Psoas muscle (tissue), 8 donors: Measurements from ENCODE around the gene MB21D2. TPM values are rescaled to one million over a fixed set of nuclear protein-coding genes. Genes with fewer than 3 reads are reported as not detected.

Source experiments
- ATAC-seq, 4 donors: fragments of 200-7000 bp; cut with Tn5 transposase; one replicate each; pipeline ENCODE4 v1.9.1; 2020; ENCODE audit warnings: moderate library complexity in 3 of 4, mild to moderate bottlenecking in 2 of 4
- DNase-seq, 2 donors: peaks; one replicate each; pipeline ENCODE4 v3.0.0-alpha.2; 2020
- H3K27ac ChIP-seq: fragments of 200-600 bp; one replicate; pipeline ENCODE4 v1.8.0; 2022
- H3K27me3 ChIP-seq, 3 donors: fragments of 200-600 bp in 1 of 3; one replicate each; pipeline versions ENCODE4 v1.6.1 to v1.8.0; 2013 to 2022; ENCODE audit warnings: low read length in 2 of 3, mild to moderate bottlenecking in 2 of 3, moderate library complexity in 1 of 3; ENCODE audit not compliant: insufficient read depth in 3 of 3
- H3K36me3 ChIP-seq, 2 donors: fragments of 200-600 bp in 1 of 2; one replicate each; pipeline versions ENCODE4 v1.6.1 to v1.8.0; 2013 to 2022; ENCODE audit warnings: low read depth in 1 of 2, mild to moderate bottlenecking in 1 of 2, moderate library complexity in 1 of 2; ENCODE audit not compliant: insufficient read depth in 1 of 2
- H3K4me1 ChIP-seq: fragments of 200-600 bp; one replicate; pipeline ENCODE4 v1.8.0; 2022
- H3K4me3 ChIP-seq: fragments of 200-600 bp; one replicate; pipeline ENCODE4 v1.8.0; 2022; ENCODE audit warnings: mild to moderate bottlenecking
- H3K9me3 ChIP-seq: fragments of 200-600 bp; one replicate; pipeline ENCODE4 v1.8.0; 2022
- CTCF ChIP-seq: fragments of 200-600 bp; IDR thresholded peaks from one replicate; pipeline ENCODE4 v1.8.0; 2022; ENCODE audit warnings: antibody characterized with exemption
- WGBS, 3 donors: extraction: QIAGEN DNeasy Blood & Tissue Kit; methylation state at CpG; one replicate each; pipeline versions ENCODE4 v1.1.6 to v1.1.7; 2013; 5-methylcytosine and 5-hydroxymethylcytosine counted together
- intact Hi-C, 2 donors: fragments of 100-400 bp; cut with DNase I; formaldehyde crosslinking; loops; one replicate each; pipeline versions ENCODE4 v1.11.0 to v1.14.2; 2022
- polyA plus RNA-seq, 3 donors: library from polyadenylated mRNA; stranded (reverse); fragments of 200-250 nt; gene quantifications; one replicate each; pipeline ENCODE4 v1.2.3, GENCODE V29; 2013
- total RNA-seq, 4 donors: library from RNA; stranded (reverse); fragmentation: NEBNext Ultra II Directional in 2 of 4; extraction: Animal tissue kit (Norgen Biotek cat#: 25700) in 2 of 4; gene quantifications; one replicate each; pipeline versions ENCODE4 v1.2.1 to v1.2.4, GENCODE V29; 2021 to 2023
- donor health status: healthy with polysubstance abuse.
- donor health status: DM: no; HTN: no; CAD: no; lungs with moderate emphysema.
- donor health status: Bipolar disorder and iron deficiency.
- donor health status: healthy.
- donor health status: DM: yes; HTN: yes; CAD: no.
- donor health status: DM: no; HTN: no; CAD: no.
- donor health status: DM: no; HTN: no; CAD: no.
- donor health status: DM: yes; HTN: yes; CAD: no.

Gene MB21D2
- total and polyA plus RNA-seq, 7 donors: 0.61 to 2.6 (median 1.3) TPM

GRCh38 chr3:192758654-192759053, 159.0 kb downstream of the MB21D2 start:
- H3K36me3 ChIP-seq: no peaks in the 10 kb centered on the region
- H3K9me3 ChIP-seq: no peaks in the 10 kb centered on the region
- H3K27me3 ChIP-seq: no peaks in the 10 kb centered on the region
- WGBS, 3 donors: 83 to 90% (median 87%) methylated on average over 7 of the region's 7 CpGs
- no peak for TF ChIP-seq CTCF
- ATAC-seq: no peak
- DNase-seq: no peak
- H3K4me1 ChIP-seq: no peaks in the 10 kb centered on the region
- no peak overlapping the region for H3K4me3 ChIP-seq
- no peak overlapping the region for H3K27ac ChIP-seq
- intact Hi-C loops: no loop called here

- H3K36me3 ChIP-seq: no peaks in the 10 kb centered on the region
- DNase-seq (no peak), ATAC-seq (no peak)
- intact Hi-C loops: no loop called here
- no peak for TF ChIP-seq CTCF
- no peak overlapping the region for H3K4me3 ChIP-seq
- H3K4me1 ChIP-seq: no peaks in the 10 kb centered on the region
- H3K9me3 ChIP-seq: no peaks in the 10 kb centered on the region
- no peak overlapping the region for H3K27ac ChIP-seq
- no peaks in the 10 kb centered on the region for H3K27me3 ChIP-seq
- 27 to 66% (median 64%) methylated on average over 2 of the region's 2 CpGs for WGBS, 3 donors
Measured at GRCh38 chr3:192751148-192751547, 166.5 kb downstream of the MB21D2 start.

- no peak for TF ChIP-seq CTCF
- 38 to 75% (median 75%) methylated on average over 5 of the region's 5 CpGs for whole genome bisulfite sequencing, 3 donors
- H3K9me3 ChIP-seq: no peaks in the 10 kb centered on the region
- no peak for DNase-seq
- H3K27me3 ChIP-seq: no peaks in the 10 kb centered on the region
- H3K36me3 ChIP-seq: no peaks in the 10 kb centered on the region
- H3K4me1 ChIP-seq: no peaks in the 10 kb centered on the region
- H3K4me3 ChIP-seq: no peak overlapping the region
- H3K27ac ChIP-seq: no peak overlapping the region
- no peak for ATAC-seq
- intact Hi-C loops: no loop called here
Measured at GRCh38 chr3:192750201-192750600, 167.5 kb downstream of the MB21D2 start.

- Histone ChIP-seq H3K36me3 (no peaks in the 10 kb centered on the region), H3K9me3 (no peaks in the 10 kb centered on the region)
Measured at GRCh38 chr3:192747746-192748145, 169.9 kb downstream of the MB21D2 start.

More at GRCh38 chr3:192747746-192748145, 169.9 kb downstream of the MB21D2 start:
- 38 to 51% (median 42%) methylated on average over 3 of the region's 3 CpGs for WGBS, 3 donors
- Histone ChIP-seq H3K4me1 (no peaks in the 10 kb centered on the region), H3K4me3 (no peak overlapping the region), H3K27ac (no peak overlapping the region), H3K27me3 (no peaks in the 10 kb centered on the region)
- intact Hi-C loops: no loop called here
- ATAC-seq: no peak
- TF ChIP-seq CTCF: no peak
- no peak for DNase-seq
